A673 (cell line): Measurements from ENCODE around the gene EYA4. TPM values are rescaled to one million over a fixed set of nuclear protein-coding genes. Genes with fewer than 3 reads are reported as not detected.

Experiments
- BruUV-seq: library from RNA; stranded (reverse); fragments of 400-500 nt; replicated peaks from 2 replicates; lab custom pipeline; 2021; lab: Mats Ljungman, UMichigan
- CTCF ChIA-PET: fragments of 300-600 bp; sonication (Branson Sonifier 250); formaldehyde crosslinking; loops from one replicate; lab custom pipeline; 2022; ENCODE audit warnings: antibody characterized with exemption; lab: Charles Lee
- POLR2A ChIA-PET: fragments of 300-600 bp; sonication (Branson Sonifier 250); formaldehyde crosslinking; loops from one replicate; lab custom pipeline; 2022; ENCODE audit warnings: antibody characterized with exemption; ENCODE audit not compliant: low non-redundant PET; lab: Charles Lee
- DNase-seq: peaks from one replicate; pipeline ENCODE4 v3.0.0-alpha.2; 2015; ENCODE audit warnings: low spot score
- H3K27ac ChIP-seq: fragments of 200-600 bp; sonication (generic); 2 replicates; pipeline ENCODE4 v1.5.1; 2016; ENCODE audit warnings: mixed run types, low read depth, mild to moderate bottlenecking, mixed read lengths, antibody characterized with exemption, low read length; ENCODE audit not compliant: poor library complexity, severe bottlenecking
- H3K27me3 ChIP-seq: fragments of 200-600 bp; sonication (generic); replicated peaks from 2 replicates; pipeline ENCODE4 v1.6.1; 2017; ENCODE audit warnings: mixed run types, low read depth, mild to moderate bottlenecking, mixed read lengths, antibody characterized with exemption, low read length; ENCODE audit not compliant: insufficient read depth, poor library complexity
- H3K36me3 ChIP-seq: fragments of 200-600 bp; sonication (generic); 2 replicates; pipeline ENCODE4 v1.6.1; 2016; ENCODE audit warnings: mixed run types, mild to moderate bottlenecking, mixed read lengths, antibody characterized with exemption, low read length; ENCODE audit not compliant: insufficient read depth, poor library complexity, severe bottlenecking
- H3K4me1 ChIP-seq: fragments of 200-600 bp; sonication (generic); 2 replicates; pipeline ENCODE4 v1.6.1; 2017; ENCODE audit warnings: mixed run types, mild to moderate bottlenecking, mixed read lengths, antibody characterized with exemption, low read length; ENCODE audit not compliant: insufficient read depth, poor library complexity, severe bottlenecking
- H3K4me3 ChIP-seq: fragments of 200-600 bp; sonication (generic); 2 replicates; pipeline ENCODE4 v1.5.1; 2016; ENCODE audit warnings: low read depth, mixed run types, mild to moderate bottlenecking, mixed read lengths, low read length; ENCODE audit not compliant: poor library complexity, severe bottlenecking
- H3K9me3 ChIP-seq: fragments of 200-600 bp; sonication (generic); 2 replicates; pipeline ENCODE4 v1.6.1; 2016; ENCODE audit warnings: mixed run types, low read depth, mild to moderate bottlenecking, mixed read lengths, antibody characterized with exemption, low read length; ENCODE audit not compliant: poor library complexity, severe bottlenecking
- EZH2 ChIP-seq: fragments of 200-600 bp; sonication (generic); IDR thresholded peaks from 2 replicates; pipeline ENCODE4 v1.6.1; 2017; ENCODE audit warnings: borderline replicate concordance, low read depth, mild to moderate bottlenecking, mixed read lengths, antibody characterized with exemption, low read length; ENCODE audit not compliant: poor library complexity, severe bottlenecking
- intact Hi-C: fragments of 100-400 bp; cut with micrococcal nuclease; formaldehyde crosslinking; loops from one replicate; pipeline ENCODE4 v1.10.0; 2022; ENCODE audit not compliant: unreplicated experiment
- total RNA-seq: library from RNA; stranded (reverse); gene quantifications from 2 replicates; pipeline ENCODE4 v1.2.3, GENCODE V29; 2021
- TF ChIP-seq, protein P1 (sequence below): fragments of 300-800, 200-600 bp; sonication (generic); conservative IDR thresholded peaks from 2 replicates; pipeline ENCODE4 v1.5.1; 2017; ENCODE audit warnings: low read depth, mild to moderate bottlenecking, antibody characterized with exemption, low read length, moderate library complexity, mixed read lengths

EYA4 gene
- total RNA-seq, 1 experiment from 2014 or later = 1.3 TPM

GRCh38 chr6:133206942-133207341, 34.2 kb upstream of the EYA4 start:
- no peaks in the 10 kb centered on the region for H3K4me1 ChIP-seq
- H3K27ac ChIP-seq = no peak overlapping the region
- no peaks in the 10 kb centered on the region for H3K36me3 ChIP-seq
- CTCF ChIA-PET = no interaction called here
- H3K9me3 ChIP-seq = no peaks in the 10 kb centered on the region
- no TSS peak for BruUV-seq
- POLR2A ChIA-PET = no interaction called here
- intact Hi-C loops = no loop called here
- no peak overlapping the region for H3K4me3 ChIP-seq
- no peak for DNase-seq
- TF ChIP-seq EZH2 = no peak
- TF ChIP-seq, protein P1, sequence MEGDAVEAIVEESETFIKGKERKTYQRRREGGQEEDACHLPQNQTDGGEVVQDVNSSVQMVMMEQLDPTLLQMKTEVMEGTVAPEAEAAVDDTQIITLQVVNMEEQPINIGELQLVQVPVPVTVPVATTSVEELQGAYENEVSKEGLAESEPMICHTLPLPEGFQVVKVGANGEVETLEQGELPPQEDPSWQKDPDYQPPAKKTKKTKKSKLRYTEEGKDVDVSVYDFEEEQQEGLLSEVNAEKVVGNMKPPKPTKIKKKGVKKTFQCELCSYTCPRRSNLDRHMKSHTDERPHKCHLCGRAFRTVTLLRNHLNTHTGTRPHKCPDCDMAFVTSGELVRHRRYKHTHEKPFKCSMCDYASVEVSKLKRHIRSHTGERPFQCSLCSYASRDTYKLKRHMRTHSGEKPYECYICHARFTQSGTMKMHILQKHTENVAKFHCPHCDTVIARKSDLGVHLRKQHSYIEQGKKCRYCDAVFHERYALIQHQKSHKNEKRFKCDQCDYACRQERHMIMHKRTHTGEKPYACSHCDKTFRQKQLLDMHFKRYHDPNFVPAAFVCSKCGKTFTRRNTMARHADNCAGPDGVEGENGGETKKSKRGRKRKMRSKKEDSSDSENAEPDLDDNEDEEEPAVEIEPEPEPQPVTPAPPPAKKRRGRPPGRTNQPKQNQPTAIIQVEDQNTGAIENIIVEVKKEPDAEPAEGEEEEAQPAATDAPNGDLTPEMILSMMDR = no peak
- H3K27me3 ChIP-seq = peaks cover 3% of the 10 kb centered on the region

DNA sequence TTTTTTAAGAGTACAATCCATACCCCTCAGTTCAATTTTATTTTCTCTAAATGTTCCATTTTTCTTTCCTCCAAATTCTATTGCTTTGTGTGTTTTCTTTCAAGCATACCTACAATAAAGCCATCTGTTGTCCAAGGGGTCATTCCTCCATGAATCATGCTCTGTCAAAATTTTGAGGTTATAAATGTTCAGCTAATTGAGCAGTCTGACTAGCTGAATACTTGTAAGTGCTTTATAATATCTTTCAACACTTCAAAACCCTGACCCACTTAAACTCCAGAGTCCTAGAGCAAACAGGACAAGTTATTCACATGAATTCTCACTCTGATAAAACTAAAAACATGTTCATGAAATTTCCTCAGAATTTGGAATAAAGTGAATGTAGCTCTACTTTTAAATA, 33.4 kb upstream of the EYA4 start:
- BruUV-seq = no TSS peak
- intact Hi-C loops = no loop called here
- TF ChIP-seq, protein P1 = no peak
- TF ChIP-seq EZH2 = no peak
- no peaks in the 10 kb centered on the region for H3K9me3 ChIP-seq
- no peak overlapping the region for H3K27ac ChIP-seq
- no peak overlapping the region for H3K4me3 ChIP-seq
- no peaks in the 10 kb centered on the region for H3K4me1 ChIP-seq
- H3K36me3 ChIP-seq = no peaks in the 10 kb centered on the region
- DNase-seq = no peak
- ChIA-PET POLR2A (no interaction called here), CTCF (no interaction called here)
- H3K27me3 ChIP-seq = peaks cover 3% of the 10 kb centered on the region

DNA sequence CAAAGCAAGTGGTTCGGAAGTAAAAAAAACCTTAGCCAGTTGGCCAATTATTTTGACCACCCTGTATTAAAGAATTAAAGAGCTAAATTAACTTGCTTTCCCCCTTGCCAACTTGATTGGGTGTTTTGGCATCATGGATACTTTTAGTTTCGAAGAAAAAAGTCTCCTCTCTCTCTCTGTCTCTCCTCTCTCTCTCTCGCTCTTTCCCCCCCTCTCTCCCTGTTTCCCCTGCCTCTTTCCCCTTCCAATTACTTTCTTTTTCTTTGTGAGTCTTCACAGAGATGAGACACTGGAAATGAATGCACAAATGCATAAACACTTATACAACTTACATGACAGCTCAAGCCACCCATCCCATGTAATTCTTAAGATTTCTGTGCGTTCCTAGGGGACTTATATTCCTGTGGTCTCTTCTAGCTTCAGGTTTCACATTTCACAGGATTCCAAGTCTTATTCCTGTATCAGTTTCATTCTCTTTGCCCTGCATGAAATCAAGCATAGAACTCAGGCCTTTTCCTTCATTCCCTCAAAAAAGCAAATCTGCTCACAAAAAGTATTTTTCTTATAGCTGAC, 32.9 kb upstream of the EYA4 start:
- H3K9me3 ChIP-seq = no peaks in the 10 kb centered on the region
- intact Hi-C loops = no loop called here
- no peak for TF ChIP-seq EZH2
- TF ChIP-seq, protein P1 = no peak
- H3K27me3 ChIP-seq = peaks cover 3% of the 10 kb centered on the region
- ChIA-PET POLR2A (no interaction called here), CTCF (no interaction called here)
- H3K4me3 ChIP-seq = no peak overlapping the region
- H3K27ac ChIP-seq = no peak overlapping the region
- H3K4me1 ChIP-seq = no peaks in the 10 kb centered on the region
- DNase-seq = peak; percentile 4
- H3K36me3 ChIP-seq = no peaks in the 10 kb centered on the region
- no TSS peak for BruUV-seq
